ENCODE results near the gene COL5A1. TPM values are rescaled to one million over a fixed set of nuclear protein-coding genes. Genes with fewer than 3 reads are reported as not detected.

The COL5A1 gene
- total RNA-seq, 1 donor from 2014 or later: 1,552 TPM

GRCh38 chr9:134827993-134828392, 186.4 kb downstream of the COL5A1 start:
- no peak for TF ChIP-seq CTCF (IDR thresholded peaks at IDR 0.05)
- Mint-ChIP-seq H3K36me3 (ENCODE audit: unreplicated experiment) (peaks cover 35% of the 10 kb centered on the region), H3K27me3 (ENCODE audit: unreplicated experiment) (no peaks in the 10 kb centered on the region), H3K9me3 (ENCODE audit: unreplicated experiment) (no peaks in the 10 kb centered on the region), H3K4me1 (ENCODE audit: unreplicated experiment) (peaks cover 2% of the 10 kb centered on the region), H3K27ac (ENCODE audit: unreplicated experiment) (no peak overlapping the region), H3K4me3 (ENCODE audit: unreplicated experiment) (no peak overlapping the region)
- no peak for DNase-seq (ENCODE audit: extremely low spot score, unreplicated experiment)

- Mint-ChIP-seq H3K9me3 (ENCODE audit: unreplicated experiment) (no peaks in the 10 kb centered on the region), H3K4me3 (ENCODE audit: unreplicated experiment) (no peak overlapping the region), H3K27ac (ENCODE audit: unreplicated experiment) (no peak overlapping the region), H3K27me3 (ENCODE audit: unreplicated experiment) (no peaks in the 10 kb centered on the region), H3K4me1 (ENCODE audit: unreplicated experiment) (peaks cover 2% of the 10 kb centered on the region), H3K36me3 (ENCODE audit: unreplicated experiment) (peaks cover 29% of the 10 kb centered on the region)
- DNase-seq (ENCODE audit: extremely low spot score, unreplicated experiment): no peak
- TF ChIP-seq CTCF (IDR thresholded peaks at IDR 0.05): no peak
Observed at GRCh38 chr9:134828892-134829291, 187.3 kb downstream of the COL5A1 start.

GRCh38 chr9:134829356-134829937, 187.8 kb downstream of the COL5A1 start:
- Mint-ChIP-seq H3K27me3 (ENCODE audit: unreplicated experiment) (no peaks in the 10 kb centered on the region), H3K27ac (ENCODE audit: unreplicated experiment) (no peak overlapping the region), H3K4me1 (ENCODE audit: unreplicated experiment) (no peaks in the 10 kb centered on the region), H3K4me3 (ENCODE audit: unreplicated experiment) (no peak overlapping the region), H3K9me3 (ENCODE audit: unreplicated experiment) (no peaks in the 10 kb centered on the region), H3K36me3 (ENCODE audit: unreplicated experiment) (peaks cover 28% of the 10 kb centered on the region)
- DNase-seq (ENCODE audit: extremely low spot score, unreplicated experiment): no peak
- no peak for TF ChIP-seq CTCF (IDR thresholded peaks at IDR 0.05)

- Mint-ChIP-seq H3K27me3 (ENCODE audit: unreplicated experiment) (no peaks in the 10 kb centered on the region), H3K36me3 (ENCODE audit: unreplicated experiment) (peaks cover 26% of the 10 kb centered on the region), H3K27ac (ENCODE audit: unreplicated experiment) (no peak overlapping the region), H3K4me3 (ENCODE audit: unreplicated experiment) (no peak overlapping the region), H3K9me3 (ENCODE audit: unreplicated experiment) (no peaks in the 10 kb centered on the region), H3K4me1 (ENCODE audit: unreplicated experiment) (no peaks in the 10 kb centered on the region)
- no peak for TF ChIP-seq CTCF (IDR thresholded peaks at IDR 0.05)
- no peak for DNase-seq (ENCODE audit: extremely low spot score, unreplicated experiment)
Observed at GRCh38 chr9:134830126-134830525, 188.5 kb downstream of the COL5A1 start.

GRCh38 chr9:134830926-134831720, 189.5 kb downstream of the COL5A1 start:
- Mint-ChIP-seq H3K27ac (ENCODE audit: unreplicated experiment) (no peak overlapping the region), H3K36me3 (ENCODE audit: unreplicated experiment) (peaks cover 23% of the 10 kb centered on the region), H3K27me3 (ENCODE audit: unreplicated experiment) (no peaks in the 10 kb centered on the region), H3K4me3 (ENCODE audit: unreplicated experiment) (no peak overlapping the region), H3K9me3 (ENCODE audit: unreplicated experiment) (no peaks in the 10 kb centered on the region), H3K4me1 (ENCODE audit: unreplicated experiment) (no peaks in the 10 kb centered on the region)
- DNase-seq (ENCODE audit: extremely low spot score, unreplicated experiment): no peak
- no peak for TF ChIP-seq CTCF (IDR thresholded peaks at IDR 0.05)

Data from osteocyte (in vitro differentiated cells).